DLD1 (cell line): ENCODE measurements around the gene C12orf60.
"Not testable (repeated sequence)": the region's sequence is repeated elsewhere in the genome, so short reads cannot be mapped to it uniquely, and the experiment has no call there.

Experiments
- in situ Hi-C: cut with HindIII; loops from 2 replicates; pipeline ENCODE4 v1.10.0; 2017; ENCODE audit warnings: low sequenced_read_pairs

The C12orf60 gene

GRCh38 chr12:14803011-14803829, at the start of gene C12orf60, which contains the start of gene WBP11:
C12orf60 (plus strand) TSS chr12:14803670; CDS start chr12:14822936, 19,266 bp downstream.
WBP11 (minus strand) TSS chr12:14803478; CDS start chr12:14801383, 2,095 bp downstream.
- in situ Hi-C loops: no loop called here

GRCh38 chr12:14756334-14757143, 46.9 kb upstream of the C12orf60 start:
- in situ Hi-C loops: loop anchor here (5.0 kb wide), 1 partner anchor 81 kb away; no protein-coding TSS in a partner anchor

GRCh38 chr12:14759711-14760280, 43.7 kb upstream of the C12orf60 start:
- in situ Hi-C loops: loop anchor here (5.0 kb wide), 1 partner anchor 78 kb away; no protein-coding TSS in a partner anchor

GRCh38 chr12:14765398-14765797, 38.1 kb upstream of the C12orf60 start:
- in situ Hi-C loops: no loop called here

- in situ Hi-C loops: not testable (repeated sequence)
Observed at GRCh38 chr12:14766020-14766419, 37.5 kb upstream of the C12orf60 start.

- in situ Hi-C loops: no loop called here
Observed at GRCh38 chr12:14766649-14767215, 36.7 kb upstream of the C12orf60 start.

GRCh38 chr12:14767617-14768016, 35.9 kb upstream of the C12orf60 start:
- in situ Hi-C loops: no loop called here

- in situ Hi-C loops: no loop called here
Observed at GRCh38 chr12:14768823-14769405, 34.6 kb upstream of the C12orf60 start.

GRCh38 chr12:14769466-14769968, 34.0 kb upstream of the C12orf60 start:
- in situ Hi-C loops: no loop called here

GRCh38 chr12:14769969-14770495, 33.4 kb upstream of the C12orf60 start:
- in situ Hi-C loops: no loop called here

- in situ Hi-C loops: no loop called here
Observed at GRCh38 chr12:14770496-14771461, 32.7 kb upstream of the C12orf60 start.

GRCh38 chr12:14771651-14772137, 31.8 kb upstream of the C12orf60 start:
- in situ Hi-C loops: no loop called here

GRCh38 chr12:14772946-14773345, 30.5 kb upstream of the C12orf60 start:
- in situ Hi-C loops: no loop called here

GRCh38 chr12:14773685-14774073, 29.8 kb upstream of the C12orf60 start:
- in situ Hi-C loops: no loop called here

GRCh38 chr12:14774074-14774905, 29.2 kb upstream of the C12orf60 start:
- in situ Hi-C loops: no loop called here

- in situ Hi-C loops: no loop called here
Observed at GRCh38 chr12:14774906-14775635, 28.4 kb upstream of the C12orf60 start.

- in situ Hi-C loops: no loop called here
Observed at GRCh38 chr12:14775636-14775980, 27.9 kb upstream of the C12orf60 start.
